ENCODE results near the gene STX19.

STX19 gene

GRCh38 chr3:94026623-94027022 lies 1.8 kb downstream of the STX19 start:
- DNase-seq (ENCODE audit: low read depth): no peak
- TF ChIP-seq, protein P1, sequence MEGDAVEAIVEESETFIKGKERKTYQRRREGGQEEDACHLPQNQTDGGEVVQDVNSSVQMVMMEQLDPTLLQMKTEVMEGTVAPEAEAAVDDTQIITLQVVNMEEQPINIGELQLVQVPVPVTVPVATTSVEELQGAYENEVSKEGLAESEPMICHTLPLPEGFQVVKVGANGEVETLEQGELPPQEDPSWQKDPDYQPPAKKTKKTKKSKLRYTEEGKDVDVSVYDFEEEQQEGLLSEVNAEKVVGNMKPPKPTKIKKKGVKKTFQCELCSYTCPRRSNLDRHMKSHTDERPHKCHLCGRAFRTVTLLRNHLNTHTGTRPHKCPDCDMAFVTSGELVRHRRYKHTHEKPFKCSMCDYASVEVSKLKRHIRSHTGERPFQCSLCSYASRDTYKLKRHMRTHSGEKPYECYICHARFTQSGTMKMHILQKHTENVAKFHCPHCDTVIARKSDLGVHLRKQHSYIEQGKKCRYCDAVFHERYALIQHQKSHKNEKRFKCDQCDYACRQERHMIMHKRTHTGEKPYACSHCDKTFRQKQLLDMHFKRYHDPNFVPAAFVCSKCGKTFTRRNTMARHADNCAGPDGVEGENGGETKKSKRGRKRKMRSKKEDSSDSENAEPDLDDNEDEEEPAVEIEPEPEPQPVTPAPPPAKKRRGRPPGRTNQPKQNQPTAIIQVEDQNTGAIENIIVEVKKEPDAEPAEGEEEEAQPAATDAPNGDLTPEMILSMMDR (conservative IDR thresholded peaks at IDR 0.05; ENCODE audit: low read depth, low read length): no peak
- H3K4me3 ChIP-seq (ENCODE audit: low read depth, low read length): no peak overlapping the region

GRCh38 chr3:94024385-94024784 lies 4.0 kb downstream of the STX19 start:
- TF ChIP-seq, protein P1 (conservative IDR thresholded peaks at IDR 0.05; ENCODE audit: low read depth, low read length): no peak
- H3K4me3 ChIP-seq (ENCODE audit: low read depth, low read length): no peak overlapping the region
- DNase-seq (ENCODE audit: low read depth): peak; percentile 27

DNA sequence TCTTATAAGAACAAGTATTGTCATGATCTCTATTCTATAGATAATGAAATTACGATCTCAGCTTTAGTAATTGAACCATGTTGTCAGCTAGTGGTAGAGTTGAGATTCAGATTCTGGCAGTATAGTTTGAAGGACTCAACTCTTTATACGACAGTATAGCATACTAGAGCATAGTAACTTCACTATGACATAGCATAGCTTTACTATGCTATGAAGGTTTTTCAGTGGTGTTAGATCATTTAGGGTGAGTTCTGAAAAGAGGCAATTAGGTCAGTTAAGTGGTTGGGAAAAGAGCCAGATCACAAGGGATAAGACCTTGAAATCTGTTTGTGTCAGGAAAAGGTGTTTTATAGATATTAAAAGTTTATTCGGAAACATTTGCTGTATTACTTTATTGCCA lies 8.1 kb downstream of the STX19 start:
- TF ChIP-seq, protein P1 (conservative IDR thresholded peaks at IDR 0.05; ENCODE audit: low read depth, low read length): no peak
- no peak for DNase-seq (ENCODE audit: low read depth)
- no peak overlapping the region for H3K4me3 ChIP-seq (ENCODE audit: low read depth, low read length)

GRCh38 chr3:94019659-94020058 lies 8.7 kb downstream of the STX19 start:
- H3K4me3 ChIP-seq (ENCODE audit: low read depth, low read length): no peak overlapping the region
- DNase-seq (ENCODE audit: low read depth): no peak
- TF ChIP-seq, protein P1 (conservative IDR thresholded peaks at IDR 0.05; ENCODE audit: low read depth, low read length): no peak

DNA sequence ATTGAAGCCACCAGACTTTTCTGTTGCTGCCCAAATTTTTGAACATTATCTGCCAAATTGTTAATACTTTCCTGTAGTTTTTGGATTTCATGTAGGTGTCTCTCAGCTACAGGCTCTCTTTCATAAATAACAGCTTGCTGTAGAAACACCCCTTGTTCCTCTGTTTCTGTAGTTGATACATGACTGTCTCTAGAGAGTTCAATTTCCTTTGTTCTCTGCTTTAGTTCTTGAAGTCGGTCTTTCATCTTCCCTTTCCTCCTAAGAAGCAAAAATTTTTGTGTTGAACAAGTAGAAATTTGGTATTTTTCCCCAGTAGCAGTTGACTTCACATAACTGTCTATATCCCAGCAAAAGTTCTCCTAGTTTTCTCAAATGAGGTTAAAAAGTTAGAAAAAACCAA lies 13.4 kb downstream of the STX19 start:
- DNase-seq (ENCODE audit: low read depth): no peak
- no peak overlapping the region for H3K4me3 ChIP-seq (ENCODE audit: low read depth, low read length)
- TF ChIP-seq, protein P1 (conservative IDR thresholded peaks at IDR 0.05; ENCODE audit: low read depth, low read length): no peak

- H3K4me3 ChIP-seq (ENCODE audit: low read depth, low read length): no peak overlapping the region
- no peak for DNase-seq (ENCODE audit: low read depth)
- TF ChIP-seq, protein P1 (conservative IDR thresholded peaks at IDR 0.05; ENCODE audit: low read depth, low read length): no peak
These were observed 16.2 kb downstream of the STX19 start for GRCh38 chr3:94012185-94012584.

DNA sequence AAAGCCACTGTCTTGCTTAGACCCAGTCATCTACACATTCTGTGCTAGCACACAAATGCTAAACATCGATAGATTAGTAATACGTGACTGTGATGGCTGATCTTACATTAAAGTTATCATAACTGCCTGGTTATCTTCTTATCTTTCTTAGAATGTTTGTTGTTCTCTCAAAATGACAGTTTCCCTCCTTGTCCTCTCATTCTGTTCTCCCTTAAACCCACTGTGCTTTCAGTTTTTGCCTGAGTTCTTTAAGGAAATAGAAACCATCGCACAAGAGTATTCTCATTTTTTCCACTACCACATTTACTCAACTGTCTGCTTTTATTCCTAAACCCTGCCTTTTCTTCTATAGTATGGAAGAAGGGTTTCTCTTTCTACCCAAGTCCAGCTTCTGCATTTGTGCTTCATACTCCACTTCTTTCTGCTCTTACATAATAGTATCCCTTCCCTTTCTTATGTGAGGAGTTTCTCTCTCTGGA lies 17.1 kb downstream of the STX19 start:
- no peak overlapping the region for H3K4me3 ChIP-seq (ENCODE audit: low read depth, low read length)
- DNase-seq (ENCODE audit: low read depth): peak; percentile 9
- TF ChIP-seq, protein P1 (conservative IDR thresholded peaks at IDR 0.05; ENCODE audit: low read depth, low read length): no peak

Measured in choroid plexus epithelial cell (primary cell).